Ramos (cell line): ENCODE results near the gene SLC38A10.
"Not testable (repeated sequence)": the region's sequence is repeated elsewhere in the genome, so short reads cannot be mapped to it uniquely, and the experiment has no call there.

Experiments used
- in situ Hi-C: fragments of 300-500 bp; cut with MboI; formaldehyde crosslinking; loops from one replicate; pipeline ENCODE4 v1.14.3; 2022; ENCODE audit warnings: low sequenced_read_pairs; ENCODE audit not compliant: unreplicated experiment

SLC38A10 gene

DNA sequence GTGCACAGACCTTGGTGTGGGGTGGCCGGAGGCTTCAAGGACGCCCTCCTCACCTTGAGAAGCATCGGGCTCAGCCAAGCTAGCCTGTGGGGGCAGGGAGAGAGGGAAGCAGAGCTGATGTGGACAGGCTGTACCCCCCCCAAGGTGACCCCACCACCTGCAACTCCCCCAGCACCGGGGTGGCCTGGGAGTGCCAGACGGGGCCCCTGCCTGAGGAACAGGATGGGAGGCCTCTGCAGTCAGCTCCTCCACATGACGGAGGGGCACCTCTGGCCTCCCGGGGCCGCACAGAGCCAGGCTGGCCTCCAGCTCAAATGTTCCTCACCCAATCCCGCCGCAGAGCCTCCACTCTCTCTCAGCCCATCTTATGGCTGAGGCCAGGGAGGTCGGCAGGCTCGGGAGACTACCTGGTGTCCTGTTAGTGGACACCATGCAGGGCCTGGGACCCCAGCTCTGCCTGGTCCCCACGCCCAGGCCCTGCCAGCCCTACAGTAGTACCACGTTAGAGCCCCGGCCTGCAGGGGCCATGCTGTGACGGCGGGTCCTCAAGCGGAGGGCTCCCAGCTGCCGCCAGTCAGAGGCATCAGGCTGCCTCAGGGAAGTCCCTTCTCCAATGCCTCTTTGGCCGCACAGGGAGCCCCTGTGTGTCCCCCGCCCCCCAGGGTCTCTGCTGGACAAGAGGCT is 19.4 kb upstream of the SLC38A10 start:
- in situ Hi-C loops, result no loop called here

DNA sequence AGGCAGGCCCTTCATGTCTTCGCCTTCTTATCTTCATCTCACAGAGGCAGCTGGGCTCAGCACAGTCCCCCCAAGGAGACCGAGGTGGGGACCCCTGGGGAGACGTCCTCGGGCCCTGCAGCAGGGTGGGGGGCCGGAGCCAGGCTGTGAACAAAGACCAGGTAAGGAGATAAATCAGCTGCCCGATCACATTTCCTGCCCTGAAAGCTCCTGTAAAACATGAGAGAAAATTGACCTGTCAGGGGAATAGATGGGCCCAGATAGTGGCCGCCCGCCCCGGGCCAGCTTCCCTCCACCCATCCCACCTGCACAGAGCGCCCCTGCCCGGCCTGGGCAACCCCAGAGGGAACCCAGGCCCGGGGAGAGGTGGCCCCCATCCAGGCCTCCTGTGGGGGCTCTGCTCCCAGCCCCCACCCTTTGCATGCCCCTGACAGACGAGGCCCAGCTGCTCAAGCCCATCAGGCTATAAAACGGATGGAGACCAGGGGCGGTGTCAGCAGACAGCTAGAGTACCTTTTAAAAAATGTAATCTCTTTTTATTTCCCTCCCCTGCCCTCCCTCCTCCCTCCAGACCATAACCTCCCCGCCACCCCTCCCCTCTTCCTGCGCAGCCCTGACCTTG is 18.8 kb upstream of the SLC38A10 start:
- in situ Hi-C loops, result no loop called here

DNA sequence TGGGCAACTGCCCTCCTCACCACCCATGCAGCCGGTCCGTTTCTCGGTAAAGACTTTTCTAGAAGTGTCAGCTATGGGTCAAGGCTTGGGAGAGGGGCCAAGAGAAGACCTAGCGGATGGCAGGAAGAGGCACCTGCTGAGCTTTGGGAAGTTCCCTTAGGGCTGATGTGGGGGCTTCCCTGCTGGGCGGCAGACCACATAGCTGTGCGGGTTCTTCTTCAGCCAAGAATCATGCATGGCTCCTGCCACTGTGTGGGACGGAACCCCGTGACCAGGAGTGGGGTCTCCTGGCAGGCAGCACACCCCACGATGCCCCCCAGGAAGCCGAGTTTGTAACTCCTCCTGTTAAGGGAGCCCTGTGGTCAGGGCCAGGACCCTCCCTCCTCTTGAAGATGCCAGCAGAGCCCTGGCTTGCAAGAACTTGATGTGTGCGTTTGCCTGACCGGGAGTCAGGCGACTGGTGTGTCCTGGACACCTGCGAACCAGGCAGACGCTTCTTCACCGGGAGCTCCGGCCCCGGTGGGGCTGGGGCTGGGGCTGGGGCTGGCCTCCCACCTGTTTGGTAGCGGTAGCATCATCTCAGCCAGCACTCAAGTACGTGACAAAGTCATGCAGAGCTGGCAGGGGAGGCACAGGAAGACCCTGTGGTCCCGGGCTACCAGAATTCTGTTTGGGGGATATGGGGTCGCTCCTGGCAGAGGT is 17.7 kb upstream of the SLC38A10 start:
- in situ Hi-C loops, result no loop called here

GRCh38 chr17:81311946-81312345 is 16.8 kb upstream of the SLC38A10 start:
- in situ Hi-C loops, result no loop called here

GRCh38 chr17:81310949-81311550 is 15.9 kb upstream of the SLC38A10 start:
- in situ Hi-C loops, result no loop called here

- in situ Hi-C loops, result no loop called here
These were observed 15.0 kb upstream of the SLC38A10 start for GRCh38 chr17:81309859-81310839.

DNA sequence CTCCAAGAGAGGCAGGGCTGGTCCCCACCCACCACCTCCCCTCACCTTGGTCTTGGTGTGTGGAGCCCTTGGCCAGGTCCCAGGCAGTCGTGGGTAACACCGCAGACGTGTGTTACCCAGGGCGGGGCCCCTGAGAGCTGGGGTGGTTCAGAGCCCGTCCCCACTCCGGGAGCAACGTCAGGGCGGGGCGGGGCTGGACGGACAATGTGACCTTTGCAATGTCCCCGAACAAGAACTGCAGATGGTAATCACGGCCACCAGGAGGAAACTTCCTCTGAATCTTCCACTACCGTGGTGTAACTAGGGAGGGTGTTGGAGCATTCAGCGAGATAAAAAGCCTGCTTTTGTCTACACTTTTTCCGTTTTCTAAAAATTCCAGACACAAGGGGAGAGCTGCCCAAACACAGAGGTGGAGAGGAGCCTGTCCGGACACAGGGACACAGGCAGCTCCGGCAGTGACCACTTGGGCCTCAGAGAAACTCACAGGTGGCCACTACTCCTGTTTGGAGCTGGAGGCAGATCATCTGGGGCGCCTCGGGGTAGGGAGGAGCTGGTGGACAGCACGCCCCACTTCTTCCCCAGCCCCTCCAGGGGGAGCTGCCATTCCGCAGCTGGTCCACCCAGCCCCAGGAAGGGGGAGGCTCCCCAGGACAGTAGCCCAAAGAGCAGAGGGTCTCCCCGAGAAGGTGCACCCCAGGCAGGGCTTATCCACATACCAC is 14.2 kb upstream of the SLC38A10 start:
- in situ Hi-C loops, result no loop called here

DNA sequence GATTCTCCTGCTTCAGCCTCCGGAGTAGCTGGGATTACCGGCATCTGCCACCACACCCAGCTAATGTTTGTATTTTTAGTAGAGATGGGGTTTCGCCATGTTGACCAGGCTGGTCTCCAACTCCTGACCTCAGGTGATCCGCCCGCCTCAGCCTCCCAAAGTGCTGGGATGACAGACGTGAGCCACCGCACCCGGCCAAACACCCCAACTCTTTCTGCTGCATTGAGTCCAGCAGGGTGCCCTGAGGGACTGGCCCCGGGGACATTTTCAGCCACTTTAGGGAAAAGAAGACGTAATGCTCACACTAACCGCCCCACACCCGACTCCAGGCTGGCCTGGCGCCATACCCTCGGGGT is 13.7 kb upstream of the SLC38A10 start:
- in situ Hi-C loops, result not testable (repeated sequence)

- in situ Hi-C loops, result no loop called here
These were observed 12.8 kb upstream of the SLC38A10 start for GRCh38 chr17:81307636-81308560.

- in situ Hi-C loops, result no loop called here
These were observed 11.9 kb upstream of the SLC38A10 start for GRCh38 chr17:81306898-81307510.

DNA sequence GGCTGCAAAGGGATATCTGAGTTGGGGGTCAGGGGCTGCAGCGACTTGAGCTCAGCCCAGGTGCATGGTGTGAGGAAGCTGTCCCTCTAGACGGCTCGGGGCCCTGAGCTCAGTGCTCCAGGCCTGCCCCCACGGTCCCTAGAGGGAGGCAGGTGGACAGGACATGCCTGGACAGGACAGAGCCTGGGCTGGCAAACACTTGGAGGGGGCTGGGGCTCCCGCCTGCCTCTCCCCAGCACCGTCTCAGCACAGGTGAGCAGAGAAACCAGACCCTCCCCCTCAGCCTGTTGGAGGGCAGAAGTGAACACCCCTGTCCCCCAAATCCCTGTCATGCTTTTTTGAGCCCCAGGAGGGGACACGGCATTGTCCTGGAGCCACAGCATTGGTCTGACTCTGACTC is 11.4 kb upstream of the SLC38A10 start:
- in situ Hi-C loops, result no loop called here

GRCh38 chr17:81305051-81305630 is 10.0 kb upstream of the SLC38A10 start:
- in situ Hi-C loops, result no loop called here

DNA sequence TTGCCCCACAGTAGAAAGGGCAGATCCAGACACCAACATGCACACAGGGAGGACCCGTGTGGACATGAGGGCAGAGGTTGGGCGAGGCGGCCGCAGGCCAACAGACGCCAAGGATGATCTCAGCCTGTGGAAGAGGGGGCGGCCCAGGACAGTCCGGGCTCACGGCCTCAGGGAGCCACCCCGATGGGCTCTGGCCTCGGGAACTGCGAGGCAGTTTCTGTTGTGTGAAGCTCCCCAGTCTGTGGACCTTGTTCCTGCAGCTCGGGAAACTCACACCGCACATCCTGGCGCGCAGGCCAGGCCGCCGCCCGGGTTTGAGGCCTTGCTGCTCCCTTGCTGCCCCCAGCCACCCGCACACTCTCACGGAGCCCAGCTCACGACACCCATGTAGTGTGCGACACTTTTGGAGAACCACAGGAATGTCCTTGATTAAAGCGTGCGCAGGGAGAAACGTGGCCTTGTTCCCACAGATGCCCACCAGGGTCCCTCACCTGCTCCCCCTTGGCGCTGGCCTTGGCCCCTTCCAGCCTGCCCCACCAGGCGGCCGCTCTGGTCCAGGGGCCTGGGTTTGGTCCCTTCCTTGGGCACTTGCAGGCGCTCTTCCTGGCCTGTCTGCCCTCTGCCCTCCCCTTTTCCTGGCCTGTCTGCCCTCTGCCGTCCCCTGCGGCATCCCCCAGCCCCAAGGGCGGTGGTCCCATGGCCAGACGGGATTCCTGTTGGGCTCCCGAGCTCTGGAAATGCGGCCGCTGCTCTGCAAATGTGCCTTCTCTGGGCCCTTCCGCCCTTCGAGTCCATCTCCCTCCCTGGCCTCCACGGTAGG is 9.3 kb upstream of the SLC38A10 start:
- in situ Hi-C loops, result no loop called here

GRCh38 chr17:81303385-81303784 is 8.3 kb upstream of the SLC38A10 start:
- in situ Hi-C loops, result no loop called here

- in situ Hi-C loops, result no loop called here
These were observed 7.8 kb upstream of the SLC38A10 start for GRCh38 chr17:81302861-81303333.

DNA sequence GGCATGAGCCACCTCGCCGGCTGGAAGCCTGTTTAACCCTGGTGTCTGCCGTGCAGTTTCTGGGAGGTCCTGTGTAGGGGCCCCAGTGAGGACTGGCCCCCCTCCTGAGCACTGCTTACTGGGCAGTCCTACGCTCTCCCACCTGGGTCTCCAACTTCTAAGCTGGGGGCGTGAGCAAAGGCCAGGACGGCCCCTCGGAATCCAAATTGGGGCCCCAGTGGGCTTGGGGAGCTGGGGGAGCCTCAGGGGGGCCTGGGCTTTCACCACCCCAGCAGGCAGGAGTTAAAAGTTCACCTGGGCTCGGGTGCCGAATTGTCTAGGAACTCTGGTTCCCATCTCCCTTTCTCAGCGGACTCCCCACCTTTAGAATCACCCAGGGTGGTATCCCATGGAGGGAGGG is 7.2 kb upstream of the SLC38A10 start:
- in situ Hi-C loops, result no loop called here
